Psoas muscle (tissue), 8 donors: ENCODE measurements around the gene SH3GL1. TPM values are rescaled to one million over a fixed set of nuclear protein-coding genes. Genes with fewer than 3 reads are reported as not detected.

Experiments
- ATAC-seq, 4 donors: fragments of 200-7000 bp; cut with Tn5 transposase; one replicate each; pipeline ENCODE4 v1.9.1; 2020; ENCODE audit warnings: moderate library complexity in 3 of 4, mild to moderate bottlenecking in 2 of 4
- DNase-seq, 2 donors: peaks; one replicate each; pipeline ENCODE4 v3.0.0-alpha.2; 2020
- H3K27ac ChIP-seq: fragments of 200-600 bp; one replicate; pipeline ENCODE4 v1.8.0; 2022
- H3K27me3 ChIP-seq, 3 donors: fragments of 200-600 bp in 1 of 3; one replicate each; pipeline versions ENCODE4 v1.6.1 to v1.8.0; 2013 to 2022; ENCODE audit warnings: low read length in 2 of 3, mild to moderate bottlenecking in 2 of 3, moderate library complexity in 1 of 3; ENCODE audit not compliant: insufficient read depth in 3 of 3
- H3K36me3 ChIP-seq, 2 donors: fragments of 200-600 bp in 1 of 2; one replicate each; pipeline versions ENCODE4 v1.6.1 to v1.8.0; 2013 to 2022; ENCODE audit warnings: low read depth in 1 of 2, mild to moderate bottlenecking in 1 of 2, moderate library complexity in 1 of 2; ENCODE audit not compliant: insufficient read depth in 1 of 2
- H3K4me1 ChIP-seq: fragments of 200-600 bp; one replicate; pipeline ENCODE4 v1.8.0; 2022
- H3K4me3 ChIP-seq: fragments of 200-600 bp; one replicate; pipeline ENCODE4 v1.8.0; 2022; ENCODE audit warnings: mild to moderate bottlenecking
- H3K9me3 ChIP-seq: fragments of 200-600 bp; one replicate; pipeline ENCODE4 v1.8.0; 2022
- WGBS, 3 donors: extraction: QIAGEN DNeasy Blood & Tissue Kit; methylation state at CpG; one replicate each; pipeline versions ENCODE4 v1.1.6 to v1.1.7; 2013; 5-methylcytosine and 5-hydroxymethylcytosine counted together
- intact Hi-C, 2 donors: fragments of 100-400 bp; cut with DNase I; formaldehyde crosslinking; loops; one replicate each; pipeline versions ENCODE4 v1.11.0 to v1.14.2; 2022
- polyA plus RNA-seq, 3 donors: library from polyadenylated mRNA; stranded (reverse); fragments of 200-250 nt; gene quantifications; one replicate each; pipeline ENCODE4 v1.2.3, GENCODE V29; 2013
- total RNA-seq, 4 donors: library from RNA; stranded (reverse); fragmentation: NEBNext Ultra II Directional in 2 of 4; extraction: Animal tissue kit (Norgen Biotek cat#: 25700) in 2 of 4; gene quantifications; one replicate each; pipeline versions ENCODE4 v1.2.1 to v1.2.4, GENCODE V29; 2021 to 2023
- TF ChIP-seq, protein P1 (sequence below): fragments of 200-600 bp; IDR thresholded peaks from one replicate; pipeline ENCODE4 v1.8.0; 2022; ENCODE audit warnings: antibody characterized with exemption
- donor health status: healthy with polysubstance abuse.
- donor health status: DM: no; HTN: no; CAD: no; lungs with moderate emphysema.
- donor health status: Bipolar disorder and iron deficiency.
- donor health status: healthy.
- donor health status: DM: yes; HTN: yes; CAD: no.
- donor health status: DM: no; HTN: no; CAD: no.
- donor health status: DM: no; HTN: no; CAD: no.
- donor health status: DM: yes; HTN: yes; CAD: no.

SH3GL1 gene
- total and polyA plus RNA-seq, 7 donors: 16.0 to 85.6 (median 23.3) TPM

DNA sequence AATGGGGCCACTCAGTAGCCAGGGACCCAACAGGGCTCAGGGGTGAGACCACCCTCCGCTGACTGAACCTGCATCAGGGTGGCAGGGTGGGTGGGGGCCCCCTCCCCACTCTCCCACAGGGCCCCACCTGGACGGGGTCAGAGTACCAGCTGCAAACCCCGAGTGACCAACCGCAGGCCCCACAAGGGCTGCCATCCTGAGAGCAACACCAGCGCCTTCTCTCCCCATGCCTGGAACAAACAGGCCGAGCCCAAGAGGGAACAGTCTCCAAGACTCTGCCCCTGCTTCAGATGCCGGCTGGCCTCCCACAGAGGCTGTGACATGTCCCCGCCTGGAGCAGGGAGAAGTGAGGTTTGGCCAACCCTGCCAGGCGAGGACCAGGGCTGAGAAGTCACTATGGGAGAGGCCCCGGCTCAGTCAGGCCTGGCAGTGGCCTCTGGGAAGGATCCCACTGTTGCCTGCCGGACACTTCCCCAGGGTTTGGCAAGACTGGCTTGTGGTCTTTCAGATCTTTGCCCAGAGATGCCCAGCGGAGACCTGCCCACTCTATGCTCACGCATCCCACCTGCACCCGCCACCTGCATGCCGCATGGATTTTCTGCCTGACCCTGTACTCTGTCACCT is 29.8 kb downstream of the SH3GL1 start:
- peak overlapping the region; percentile 26 for H3K4me3 ChIP-seq
- 58 to 68% (median 59%) methylated on average over 13 to 15 of the region's 15 CpGs for WGBS, 3 donors
- peaks cover 82% of the 10 kb centered on the region for H3K4me1 ChIP-seq
- TF ChIP-seq, protein P1, sequence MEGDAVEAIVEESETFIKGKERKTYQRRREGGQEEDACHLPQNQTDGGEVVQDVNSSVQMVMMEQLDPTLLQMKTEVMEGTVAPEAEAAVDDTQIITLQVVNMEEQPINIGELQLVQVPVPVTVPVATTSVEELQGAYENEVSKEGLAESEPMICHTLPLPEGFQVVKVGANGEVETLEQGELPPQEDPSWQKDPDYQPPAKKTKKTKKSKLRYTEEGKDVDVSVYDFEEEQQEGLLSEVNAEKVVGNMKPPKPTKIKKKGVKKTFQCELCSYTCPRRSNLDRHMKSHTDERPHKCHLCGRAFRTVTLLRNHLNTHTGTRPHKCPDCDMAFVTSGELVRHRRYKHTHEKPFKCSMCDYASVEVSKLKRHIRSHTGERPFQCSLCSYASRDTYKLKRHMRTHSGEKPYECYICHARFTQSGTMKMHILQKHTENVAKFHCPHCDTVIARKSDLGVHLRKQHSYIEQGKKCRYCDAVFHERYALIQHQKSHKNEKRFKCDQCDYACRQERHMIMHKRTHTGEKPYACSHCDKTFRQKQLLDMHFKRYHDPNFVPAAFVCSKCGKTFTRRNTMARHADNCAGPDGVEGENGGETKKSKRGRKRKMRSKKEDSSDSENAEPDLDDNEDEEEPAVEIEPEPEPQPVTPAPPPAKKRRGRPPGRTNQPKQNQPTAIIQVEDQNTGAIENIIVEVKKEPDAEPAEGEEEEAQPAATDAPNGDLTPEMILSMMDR: no peak
- peaks cover 0 to 11% of the 10 kb centered on the region in 2 donors for H3K36me3 ChIP-seq
- intact Hi-C loops: loop anchor here in 1 of 2 donors (2.0 kb wide), 1 partner anchor 30 kb away; the partner anchor contains the start of gene SH3GL1
- DNase-seq: no peak
- peak overlapping the region; percentile 85 for H3K27ac ChIP-seq
- no peak for ATAC-seq
- no peaks in the 10 kb centered on the region for H3K9me3 ChIP-seq
- no peaks in the 10 kb centered on the region for H3K27me3 ChIP-seq

DNA sequence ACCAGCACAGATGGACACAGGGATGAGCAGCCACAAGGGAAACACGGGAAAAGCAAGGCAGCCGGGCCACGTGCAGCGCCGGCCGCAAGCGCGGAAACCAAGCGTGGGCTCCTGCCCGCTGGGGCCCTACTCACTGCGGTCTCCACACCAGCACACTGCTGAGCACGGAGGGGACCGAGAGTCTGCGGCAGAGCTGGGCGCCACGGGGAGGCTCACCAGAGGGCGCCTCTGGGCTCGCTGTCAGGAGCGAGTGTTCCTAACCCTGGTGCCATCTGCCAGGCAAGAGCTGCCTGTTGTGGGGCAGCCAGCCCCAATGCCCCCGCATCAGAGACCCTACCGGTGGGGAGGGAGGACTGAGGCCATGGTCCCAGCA is 30.5 kb downstream of the SH3GL1 start:
- peak overlapping the region; percentile 43 for H3K4me3 ChIP-seq
- 11 to 28% (median 16%) methylated on average over 21 of the region's 21 CpGs for WGBS, 3 donors
- peak in 3 of 4 donors; percentile 39 to 59 (median 53) for ATAC-seq
- intact Hi-C loops: loop anchor here in 1 of 2 donors (2.0 kb wide), 1 partner anchor 31 kb away; the partner anchor contains the start of gene SH3GL1
- no peaks in the 10 kb centered on the region for H3K9me3 ChIP-seq
- TF ChIP-seq, protein P1: peak; percentile 58
- H3K27ac ChIP-seq: peak overlapping the region; percentile 85
- peaks cover 75% of the 10 kb centered on the region for H3K4me1 ChIP-seq
- DNase-seq: peak; percentile 42 to 78
- no peaks in the 10 kb centered on the region for H3K27me3 ChIP-seq
- H3K36me3 ChIP-seq: peaks cover 0 to 18% of the 10 kb centered on the region in 2 donors

DNA sequence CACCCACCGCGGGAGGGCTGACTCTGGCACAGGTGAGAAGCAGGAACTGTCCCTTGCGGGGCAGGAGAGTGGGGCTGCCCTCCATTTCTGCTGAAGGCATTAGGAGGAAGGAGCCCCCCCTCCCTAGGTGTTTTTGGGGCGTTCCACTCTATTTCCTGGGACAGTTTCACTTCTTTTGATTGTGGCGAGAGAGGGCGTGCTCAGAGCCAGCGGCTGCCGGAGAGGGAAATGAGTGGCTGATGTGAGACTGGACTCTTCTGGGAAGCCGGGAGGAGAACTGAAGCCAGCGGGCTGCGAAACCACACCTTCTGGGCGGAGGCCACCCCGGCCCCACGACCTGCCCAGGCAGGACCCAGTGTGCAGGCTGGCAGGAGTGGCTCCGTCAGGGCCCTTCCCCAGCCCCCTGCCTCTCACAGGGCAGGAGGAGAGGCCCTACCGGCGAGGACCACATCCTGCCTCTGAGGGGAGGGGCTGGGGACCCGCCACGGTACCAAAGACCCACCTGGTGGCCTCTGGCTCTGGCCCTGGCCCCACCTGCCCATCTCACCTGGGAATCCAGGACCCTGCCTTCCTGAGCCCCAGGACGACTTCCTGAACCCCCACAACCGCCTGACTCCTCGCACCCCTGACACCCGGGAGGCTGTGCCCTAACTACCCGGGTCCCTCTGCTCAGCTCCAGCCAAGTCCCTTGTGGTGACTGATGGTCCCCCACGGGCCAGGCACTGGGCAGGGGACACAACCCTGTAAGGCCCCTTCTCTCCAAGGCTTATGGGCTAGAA is 31.0 kb downstream of the SH3GL1 start:
- Histone ChIP-seq H3K27me3 (no peaks in the 10 kb centered on the region), H3K9me3 (no peaks in the 10 kb centered on the region), H3K4me3 (peak overlapping the region; percentile 43), H3K27ac (peak overlapping the region; percentile 85), H3K4me1 (peaks cover 69% of the 10 kb centered on the region), H3K36me3 (peaks cover 0 to 20% of the 10 kb centered on the region in 2 donors)
- TF ChIP-seq, protein P1: no peak
- intact Hi-C loops: no loop called here
- WGBS, 3 donors: 51 to 67% (median 66%) methylated on average over 21 to 25 of the region's 25 CpGs
- no peak for ATAC-seq
- DNase-seq: peak; percentile 52 to 73

DNA sequence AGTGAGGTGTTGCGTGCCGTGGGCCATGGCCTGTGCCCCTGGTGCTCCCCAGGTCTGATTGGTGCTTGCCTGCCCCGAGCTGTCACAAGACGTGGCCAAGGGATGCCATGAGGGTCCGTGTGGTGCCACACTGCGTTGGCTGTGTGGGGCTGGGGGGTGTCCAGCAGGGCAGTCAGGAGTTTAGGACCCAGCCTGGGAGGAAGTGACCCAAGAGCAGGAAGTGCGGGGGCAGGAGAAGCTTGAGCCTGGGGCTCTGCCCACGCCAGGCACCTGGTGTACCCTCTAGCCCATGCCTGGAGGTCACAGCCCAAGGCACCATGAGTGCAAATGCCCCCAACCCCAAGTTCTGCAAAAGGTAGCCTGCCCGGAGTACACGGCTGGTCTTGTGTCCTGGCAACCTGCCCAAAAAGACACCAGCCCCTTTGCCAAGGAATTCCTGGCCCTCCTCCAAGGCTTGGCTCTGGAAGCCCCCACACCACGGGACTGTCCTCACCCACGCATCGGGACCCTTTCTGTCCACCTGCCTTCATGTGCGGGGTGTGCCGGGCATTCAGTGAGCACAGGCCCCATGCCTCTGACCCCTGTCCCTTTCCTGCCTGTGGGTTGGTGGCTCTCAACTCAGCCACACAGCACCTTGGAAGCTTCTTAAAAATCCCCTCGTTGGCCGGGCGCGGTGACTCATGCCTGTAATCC is 32.1 kb downstream of the SH3GL1 start:
- intact Hi-C loops: no loop called here
- peak overlapping the region; percentile 85 for H3K27ac ChIP-seq
- ATAC-seq: peak in 3 of 4 donors; percentile 5 to 20 (median 16)
- H3K4me1 ChIP-seq: peaks cover 59% of the 10 kb centered on the region
- H3K4me3 ChIP-seq: no peak overlapping the region
- TF ChIP-seq, protein P1: no peak
- peak in 1 of 2 donors; percentile 71 for DNase-seq
- peaks cover 0 to 31% of the 10 kb centered on the region in 2 donors for H3K36me3 ChIP-seq
- WGBS, 3 donors: 22 to 34% (median 24%) methylated on average over 19 of the region's 19 CpGs
- H3K27me3 ChIP-seq: no peaks in the 10 kb centered on the region
- no peaks in the 10 kb centered on the region for H3K9me3 ChIP-seq
